GM13977 (cell line): ENCODE data around the gene CRELD2.

Experiments used
- DNase-seq: peaks from one replicate; pipeline ENCODE4 v3.0.0; 2012; ENCODE audit warnings: low spot score
- CTCF ChIP-seq: IDR thresholded peaks from 2 replicates; pipeline ENCODE4 v1.5.1; 2012; ENCODE audit warnings: mild to moderate bottlenecking, control low read depth; ENCODE audit not compliant: insufficient read depth; ENCODE audit errors: extremely low read depth, missing control alignments
- in situ Hi-C: fragments of 300-500 bp; cut with MboI; formaldehyde crosslinking; loops from one replicate; pipeline ENCODE4 v1.12.0; 2022; ENCODE audit warnings: low sequenced_read_pairs, low pct_unique_long_range_greater_than_20kb, mixed read lengths, inconsistent platforms; ENCODE audit not compliant: unreplicated experiment

Gene CRELD2

GRCh38 chr22:49894322-49895054 is 23.9 kb upstream of the CRELD2 start:
- no peak for TF ChIP-seq CTCF

DNA sequence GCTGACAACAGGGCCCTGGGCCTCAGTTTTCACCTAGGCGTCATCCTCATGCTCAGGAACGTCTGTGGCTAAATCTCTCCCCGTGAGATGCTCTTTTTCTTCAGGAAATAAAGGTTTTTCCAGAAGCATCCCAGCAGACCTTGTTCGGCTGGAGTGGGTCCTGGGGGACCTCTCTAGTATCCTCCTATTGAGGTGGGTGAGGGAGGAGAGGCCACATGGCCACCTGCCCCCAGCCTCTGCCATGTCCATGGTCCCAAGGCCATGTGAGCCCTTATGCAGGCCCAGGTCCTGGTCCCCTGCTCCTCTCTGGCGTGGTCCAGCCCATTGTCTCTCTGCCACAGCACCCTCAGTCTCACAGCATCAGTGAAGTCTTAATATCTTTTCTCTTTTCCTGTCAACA is 22.2 kb upstream of the CRELD2 start:
- no peak for DNase-seq
- in situ Hi-C loops, result no loop called here
- TF ChIP-seq CTCF, result no peak

More at GRCh38 chr22:49894322-49895054, 23.9 kb upstream of the CRELD2 start:
- in situ Hi-C loops, result no loop called here
- DNase-seq, result no peak

GRCh38 chr22:49897015-49897684 is 21.3 kb upstream of the CRELD2 start:
- in situ Hi-C loops, result no loop called here
- no peak for TF ChIP-seq CTCF

DNA sequence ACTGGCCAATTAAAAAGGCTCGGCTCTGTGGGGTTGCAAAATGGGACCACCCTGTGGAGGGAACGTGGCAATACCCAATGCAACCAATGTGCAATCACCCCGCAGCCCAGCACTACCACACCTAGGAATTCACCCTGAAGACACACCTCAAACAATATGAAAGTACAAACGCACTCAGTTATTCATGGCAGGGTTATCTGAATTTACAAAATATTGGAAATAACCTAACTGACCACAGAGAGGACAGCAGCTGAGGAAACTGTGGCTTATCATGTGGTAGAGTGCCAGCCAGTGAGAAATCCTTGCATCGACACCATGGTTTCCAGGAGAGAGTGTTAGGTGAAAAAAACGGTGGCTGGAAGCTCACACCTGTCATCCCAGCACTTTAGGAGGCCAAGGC is 18.9 kb upstream of the CRELD2 start:
- TF ChIP-seq CTCF, result no peak
- DNase-seq, result no peak
- in situ Hi-C loops, result no loop called here

More at GRCh38 chr22:49897015-49897684, 21.3 kb upstream of the CRELD2 start:
- no peak for DNase-seq

- no peak for TF ChIP-seq CTCF
- in situ Hi-C loops, result no loop called here
These were observed 17.8 kb upstream of the CRELD2 start for GRCh38 chr22:49900441-49901230.

DNA sequence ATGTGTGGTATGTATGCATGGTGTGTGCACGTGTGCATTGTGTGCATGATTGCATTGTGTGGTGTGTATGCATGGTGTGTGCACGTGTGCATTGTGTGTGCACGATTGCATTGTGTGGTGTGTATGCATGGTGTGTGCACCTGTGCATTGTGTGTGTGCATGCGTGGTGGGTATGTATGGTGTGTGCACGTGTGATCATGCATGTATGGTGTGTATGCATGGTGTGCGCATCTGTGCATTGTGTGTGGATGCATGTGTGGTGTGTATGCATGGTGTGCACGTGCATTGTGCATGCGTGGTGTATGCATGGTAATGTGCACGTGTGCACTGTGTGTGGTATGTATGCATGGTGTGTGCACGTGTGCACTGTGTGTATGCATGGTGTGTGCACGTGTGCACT is 17.0 kb upstream of the CRELD2 start:
- DNase-seq, result no peak
- TF ChIP-seq CTCF, result no peak
- in situ Hi-C loops, result no loop called here

More at GRCh38 chr22:49900441-49901230, 17.8 kb upstream of the CRELD2 start:
- DNase-seq, result no peak
